HG02970 (cell line): ENCODE results near the gene CLIP4.
"Not testable (repeated sequence)": the region's sequence is repeated elsewhere in the genome, so short reads cannot be mapped to it uniquely, and the experiment has no call there.

Experiments used
- ATAC-seq: cut with Tn5 transposase; IDR thresholded peaks from one replicate; pipeline ENCODE4 v1.9.1; 2021; ENCODE audit warnings: mild to moderate bottlenecking, moderate library complexity, moderate number of reproducible peaks; ENCODE audit not compliant: unreplicated experiment, low FRiP score

Gene CLIP4

GRCh38 chr2:29114946-29115609, at the start of gene CLIP4:
Gene CLIP4 (plus strand): TSS chr2:29115415. CDS start chr2:29121389, 5,974 bp downstream.
- no peak for ATAC-seq

- no peak for ATAC-seq
Observed at GRCh38 chr2:29066271-29066860, 48.8 kb upstream of the CLIP4 start.

GRCh38 chr2:29066997-29067605, 48.1 kb upstream of the CLIP4 start:
- no peak for ATAC-seq

- ATAC-seq, result no peak
Observed at GRCh38 chr2:29068513-29068912, 46.7 kb upstream of the CLIP4 start.

GRCh38 chr2:29070526-29070925, 44.7 kb upstream of the CLIP4 start:
- ATAC-seq, result no peak

GRCh38 chr2:29071032-29071975, 43.9 kb upstream of the CLIP4 start:
- no peak for ATAC-seq

- ATAC-seq, result no peak
Observed at GRCh38 chr2:29072251-29072650, 43.0 kb upstream of the CLIP4 start.

- ATAC-seq, result no peak
Observed at GRCh38 chr2:29072971-29073725, 42.1 kb upstream of the CLIP4 start.

- no peak for ATAC-seq
Observed at GRCh38 chr2:29073933-29074332, 41.3 kb upstream of the CLIP4 start.

GRCh38 chr2:29074411-29074810, 40.8 kb upstream of the CLIP4 start, which contains the start of gene PCARE:
Gene PCARE (minus strand): TSS chr2:29074523. CDS start chr2:29074261, 262 bp downstream.
- ATAC-seq, result no peak

- no peak for ATAC-seq
Observed at GRCh38 chr2:29075894-29076705, 39.1 kb upstream of the CLIP4 start.

GRCh38 chr2:29079887-29080286, 35.3 kb upstream of the CLIP4 start:
- no peak for ATAC-seq

- ATAC-seq, result no peak
Observed at GRCh38 chr2:29080886-29081743, 34.1 kb upstream of the CLIP4 start.

GRCh38 chr2:29082804-29083495, 32.3 kb upstream of the CLIP4 start:
- no peak for ATAC-seq

GRCh38 chr2:29084554-29084953, 30.7 kb upstream of the CLIP4 start:
- no peak for ATAC-seq

- ATAC-seq, result not testable (repeated sequence)
Observed at GRCh38 chr2:29090311-29090710, 24.9 kb upstream of the CLIP4 start.

GRCh38 chr2:29096969-29097368, 18.2 kb upstream of the CLIP4 start:
- ATAC-seq, result no peak

- ATAC-seq, result no peak
Observed at GRCh38 chr2:29097569-29097968, 17.6 kb upstream of the CLIP4 start.
